Measurements from ENCODE around the gene BSND. TPM values are rescaled to one million over a fixed set of nuclear protein-coding genes. Genes with fewer than 3 reads are reported as not detected.

Gene BSND
- not detected in 2 replicates for total RNA-seq

DNA sequence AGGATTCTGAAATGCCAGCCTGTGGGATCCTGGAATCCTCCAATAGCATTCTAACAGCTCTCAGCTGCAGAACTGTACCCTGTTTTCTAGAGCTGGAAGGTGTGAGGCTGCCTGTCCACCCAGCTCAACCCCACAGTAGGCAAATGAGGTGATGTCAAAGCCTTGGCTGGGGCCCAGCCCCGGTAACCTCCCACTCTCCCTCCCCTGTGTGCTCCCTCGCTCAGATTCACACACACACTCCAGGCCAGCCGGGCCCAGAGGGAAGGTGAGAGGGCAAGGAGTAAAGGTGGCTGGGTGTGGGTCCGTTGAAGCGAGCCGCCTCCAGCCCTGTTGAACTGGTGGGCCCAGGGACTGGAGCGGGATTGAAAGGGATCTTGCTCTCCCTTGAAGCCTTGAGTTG is at the start of gene BSND:
BSND (plus strand) TSS at position 257 of the 400 bp plus-strand sequence. CDS start 254 bp downstream, outside the sequence.

DNA sequence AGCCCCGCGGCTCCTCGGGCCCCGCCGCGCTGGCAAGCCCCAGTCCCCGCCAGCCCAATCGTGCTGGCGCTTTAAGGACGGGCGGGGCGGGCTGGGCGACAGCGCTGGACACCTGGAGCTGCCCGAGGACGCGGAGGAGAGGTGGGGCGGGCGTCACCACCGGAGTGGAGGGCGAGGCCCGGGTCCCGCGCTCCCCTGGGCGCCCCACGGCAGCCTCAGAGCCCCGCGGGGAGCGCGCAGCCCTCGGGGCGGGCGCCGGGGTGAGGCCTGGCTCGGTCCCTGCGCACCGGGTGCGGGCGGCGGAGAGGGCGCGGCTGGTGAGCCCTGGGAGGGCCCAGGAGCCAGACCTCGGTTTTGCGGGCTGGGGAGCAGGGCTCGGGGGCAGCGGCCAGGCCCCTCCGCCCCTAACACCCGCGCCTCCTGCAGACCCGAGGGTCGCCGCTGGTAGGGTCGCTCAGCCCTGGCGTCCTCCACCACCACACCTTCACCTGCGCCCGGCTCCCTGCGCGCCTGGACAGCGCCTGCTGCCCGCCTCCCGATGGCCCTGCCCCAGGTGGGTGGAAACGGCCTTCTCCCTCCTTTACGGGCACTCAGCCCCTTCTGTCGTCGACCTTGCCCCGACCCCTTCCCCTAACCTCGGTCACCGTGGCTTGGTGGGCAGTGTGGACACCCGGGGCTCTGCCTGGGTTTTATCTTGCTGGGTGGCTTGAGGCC is 18.0 kb upstream of the BSND start, which contains the start of gene TMEM61:
TMEM61 (plus strand) TSS at position 101 of the 714 bp plus-strand sequence; CDS start at position 539, 438 bp downstream.

DNA sequence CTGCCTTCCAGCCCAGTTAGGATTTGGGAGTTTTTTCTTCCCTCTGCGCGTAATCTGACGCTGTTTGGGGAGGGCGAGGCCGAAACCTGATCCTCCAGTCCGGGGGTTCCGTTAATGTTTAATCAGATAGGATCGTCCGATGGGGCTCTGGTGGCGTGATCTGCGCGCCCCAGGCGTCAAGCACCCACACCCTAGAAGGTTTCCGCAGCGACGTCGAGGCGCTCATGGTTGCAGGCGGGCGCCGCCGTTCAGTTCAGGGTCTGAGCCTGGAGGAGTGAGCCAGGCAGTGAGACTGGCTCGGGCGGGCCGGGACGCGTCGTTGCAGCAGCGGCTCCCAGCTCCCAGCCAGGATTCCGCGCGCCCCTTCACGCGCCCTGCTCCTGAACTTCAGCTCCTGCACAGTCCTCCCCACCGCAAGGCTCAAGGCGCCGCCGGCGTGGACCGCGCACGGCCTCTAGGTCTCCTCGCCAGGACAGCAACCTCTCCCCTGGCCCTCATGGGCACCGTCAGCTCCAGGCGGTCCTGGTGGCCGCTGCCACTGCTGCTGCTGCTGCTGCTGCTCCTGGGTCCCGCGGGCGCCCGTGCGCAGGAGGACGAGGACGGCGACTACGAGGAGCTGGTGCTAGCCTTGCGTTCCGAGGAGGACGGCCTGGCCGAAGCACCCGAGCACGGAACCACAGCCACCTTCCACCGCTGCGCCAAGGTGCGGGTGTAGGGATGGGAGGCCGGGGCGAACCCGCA is 40.8 kb downstream of the BSND start, which contains the start of gene PCSK9:
PCSK9 (plus strand) TSS at position 207 of the 741 bp plus-strand sequence; CDS start at position 497, 290 bp downstream.

Other genes with a start within 250 kb of the BSND start
- gene PARS2, start 234.4 kb upstream of the BSND start, total RNA-seq, result 7.4 and 8.7 TPM in 2 replicates
- not detected in 2 replicates for gene TTC22, start 197.6 kb upstream of the BSND start, total RNA-seq
- gene DHCR24, start 111.7 kb upstream of the BSND start, total RNA-seq, result 283 and 365 TPM in 2 replicates
- not detected in 2 replicates for gene TMEM61, start 18.3 kb upstream of the BSND start, total RNA-seq
- 0.14 and 3.1 TPM in 2 replicates for gene PCSK9, start 40.6 kb downstream of the BSND start, total RNA-seq
- 36.5 and 52.3 TPM in 2 replicates for gene USP24, start 216.4 kb downstream of the BSND start, total RNA-seq

Data from placental pericyte (primary cell).